OCI-LY3 (cell line): ENCODE measurements around the gene LPP.

Experiments
- EZH2phosphoT487 ChIP-seq: fragments of 200-600 bp; shearing (Covaris generic); IDR thresholded peaks from 2 replicates; pipeline ENCODE4 v1.6.1; 2018; ENCODE audit warnings: antibody characterized with exemption, mixed run types, low read depth
- TF ChIP-seq, protein P1 (sequence below): fragments of 200-600, 300-600 bp; sonication (generic); IDR thresholded peaks from 2 replicates; pipeline ENCODE4 v1.5.1; 2014; ENCODE audit warnings: antibody characterized with exemption, low read length, low read depth

DNA sequence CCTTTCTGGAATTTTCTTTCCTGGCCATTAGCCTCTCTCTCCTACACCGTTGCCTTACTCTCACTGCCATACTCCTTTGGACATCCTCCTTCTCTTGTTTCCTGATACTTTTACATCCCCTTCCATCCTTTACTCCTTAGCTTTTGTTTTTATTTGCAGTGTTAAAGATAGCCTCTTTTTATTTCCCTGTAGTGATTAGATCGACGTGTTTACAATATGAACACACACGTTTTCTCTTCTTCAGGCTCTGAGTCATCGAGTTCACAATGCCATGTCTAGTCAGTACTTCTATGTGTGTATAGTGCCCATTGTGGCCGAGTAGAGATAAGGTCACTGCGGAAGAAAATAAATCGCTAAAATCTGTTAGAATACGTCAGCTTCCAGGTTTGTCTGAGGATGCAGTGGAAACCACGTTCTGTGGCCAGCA, 208.5 kb downstream of the LPP start:
- TF ChIP-seq, protein P1, sequence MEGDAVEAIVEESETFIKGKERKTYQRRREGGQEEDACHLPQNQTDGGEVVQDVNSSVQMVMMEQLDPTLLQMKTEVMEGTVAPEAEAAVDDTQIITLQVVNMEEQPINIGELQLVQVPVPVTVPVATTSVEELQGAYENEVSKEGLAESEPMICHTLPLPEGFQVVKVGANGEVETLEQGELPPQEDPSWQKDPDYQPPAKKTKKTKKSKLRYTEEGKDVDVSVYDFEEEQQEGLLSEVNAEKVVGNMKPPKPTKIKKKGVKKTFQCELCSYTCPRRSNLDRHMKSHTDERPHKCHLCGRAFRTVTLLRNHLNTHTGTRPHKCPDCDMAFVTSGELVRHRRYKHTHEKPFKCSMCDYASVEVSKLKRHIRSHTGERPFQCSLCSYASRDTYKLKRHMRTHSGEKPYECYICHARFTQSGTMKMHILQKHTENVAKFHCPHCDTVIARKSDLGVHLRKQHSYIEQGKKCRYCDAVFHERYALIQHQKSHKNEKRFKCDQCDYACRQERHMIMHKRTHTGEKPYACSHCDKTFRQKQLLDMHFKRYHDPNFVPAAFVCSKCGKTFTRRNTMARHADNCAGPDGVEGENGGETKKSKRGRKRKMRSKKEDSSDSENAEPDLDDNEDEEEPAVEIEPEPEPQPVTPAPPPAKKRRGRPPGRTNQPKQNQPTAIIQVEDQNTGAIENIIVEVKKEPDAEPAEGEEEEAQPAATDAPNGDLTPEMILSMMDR = no peak
- no peak for TF ChIP-seq EZH2phosphoT487
